ENCODE results near the gene TLCD2.

TLCD2 gene

GRCh38 chr17:1714427-1714979 is 4.3 kb upstream of the TLCD2 start:
- H3K4me3 ChIP-seq (ENCODE audit: low read depth, low read length) = no peak overlapping the region

GRCh38 chr17:1713878-1714426 is 3.8 kb upstream of the TLCD2 start:
- H3K4me3 ChIP-seq (ENCODE audit: low read depth, low read length) = no peak overlapping the region
- TF ChIP-seq CTCF (IDR thresholded peaks at IDR 0.05; ENCODE audit: borderline replicate concordance, insufficient read depth, low read depth, low read length) = peak; percentile 47

More at GRCh38 chr17:1714427-1714979, 4.3 kb upstream of the TLCD2 start:
- TF ChIP-seq CTCF (IDR thresholded peaks at IDR 0.05; ENCODE audit: borderline replicate concordance, insufficient read depth, low read depth, low read length) = no peak

DNA sequence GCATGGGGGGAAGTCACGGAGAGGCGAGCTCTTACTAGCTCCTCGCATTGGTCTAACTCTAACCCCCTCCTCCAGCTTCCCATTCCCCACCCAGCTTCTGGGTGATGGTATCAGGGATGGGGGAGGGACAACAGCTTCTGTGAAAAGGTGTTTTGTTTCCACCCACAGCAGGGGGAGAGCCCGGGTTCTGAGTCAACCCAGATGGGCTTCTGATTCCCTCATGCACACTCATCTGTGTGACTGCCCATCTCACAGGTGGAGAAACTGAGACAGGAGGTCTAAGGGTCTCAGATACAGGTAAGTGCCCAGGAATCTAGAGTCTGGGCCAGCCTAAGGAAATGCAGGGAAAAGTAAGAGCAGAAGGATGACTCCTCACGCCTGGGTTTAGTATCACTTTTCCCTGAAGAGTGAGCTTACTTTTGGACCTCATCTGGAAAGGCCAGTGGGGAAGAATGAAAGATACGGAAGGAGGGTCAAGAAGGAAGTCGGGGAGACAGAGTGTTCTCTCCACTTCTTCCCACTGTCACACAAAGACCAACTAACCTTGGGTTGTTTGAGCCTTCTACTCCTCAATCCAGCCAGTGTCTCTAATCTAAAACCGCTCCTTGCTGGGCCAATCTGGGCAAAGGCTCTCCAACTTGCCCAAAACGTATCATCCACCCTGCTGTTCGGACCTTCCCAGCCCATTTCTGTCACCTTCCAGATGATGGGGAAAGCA is 3.1 kb upstream of the TLCD2 start:
- no peak overlapping the region for H3K4me3 ChIP-seq (ENCODE audit: low read depth, low read length)
- TF ChIP-seq CTCF (IDR thresholded peaks at IDR 0.05; ENCODE audit: borderline replicate concordance, insufficient read depth, low read depth, low read length) = no peak

DNA sequence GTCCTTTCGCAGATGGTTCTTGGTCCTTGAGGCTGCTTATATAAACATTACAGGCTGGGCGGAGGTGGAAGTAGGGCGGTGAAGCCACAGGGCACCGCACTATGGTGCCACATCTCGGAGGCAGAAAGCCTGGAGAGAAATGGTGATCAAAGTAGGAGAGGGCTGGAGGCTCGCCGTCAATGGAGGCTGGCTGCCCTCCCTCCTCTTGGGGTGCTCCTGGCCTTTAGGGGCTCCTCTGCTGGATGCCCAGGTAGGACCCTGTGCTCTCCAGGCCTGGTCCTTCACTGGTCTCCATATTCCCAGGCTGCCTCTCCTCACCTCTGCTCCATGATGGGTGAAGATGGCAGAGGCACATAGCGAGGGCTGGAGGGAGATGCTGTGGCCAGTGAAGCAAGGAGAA is 2.1 kb upstream of the TLCD2 start:
- no peak overlapping the region for H3K4me3 ChIP-seq (ENCODE audit: low read depth, low read length)
- TF ChIP-seq CTCF (IDR thresholded peaks at IDR 0.05; ENCODE audit: borderline replicate concordance, insufficient read depth, low read depth, low read length) = no peak

DNA sequence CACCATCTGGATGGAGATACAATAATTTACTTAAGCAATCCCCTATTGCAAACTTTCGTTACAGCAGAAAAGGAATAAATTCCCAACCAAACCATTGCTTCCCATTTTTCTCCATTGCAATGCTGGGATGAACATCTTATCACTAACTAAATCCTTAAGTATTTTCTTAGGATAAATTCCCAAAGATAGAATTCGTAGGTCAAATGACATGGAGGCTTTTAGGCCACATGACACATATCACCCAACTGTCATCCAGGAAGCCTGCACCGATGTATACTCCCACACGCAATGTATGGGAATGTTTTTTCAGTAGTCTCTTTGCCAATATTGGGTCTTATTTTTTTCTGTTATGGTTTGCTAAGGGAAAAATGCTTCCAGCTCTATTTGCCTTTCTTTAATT is 1.6 kb upstream of the TLCD2 start:
- TF ChIP-seq CTCF (IDR thresholded peaks at IDR 0.05; ENCODE audit: borderline replicate concordance, insufficient read depth, low read depth, low read length) = no peak
- H3K4me3 ChIP-seq (ENCODE audit: low read depth, low read length) = no peak overlapping the region

DNA sequence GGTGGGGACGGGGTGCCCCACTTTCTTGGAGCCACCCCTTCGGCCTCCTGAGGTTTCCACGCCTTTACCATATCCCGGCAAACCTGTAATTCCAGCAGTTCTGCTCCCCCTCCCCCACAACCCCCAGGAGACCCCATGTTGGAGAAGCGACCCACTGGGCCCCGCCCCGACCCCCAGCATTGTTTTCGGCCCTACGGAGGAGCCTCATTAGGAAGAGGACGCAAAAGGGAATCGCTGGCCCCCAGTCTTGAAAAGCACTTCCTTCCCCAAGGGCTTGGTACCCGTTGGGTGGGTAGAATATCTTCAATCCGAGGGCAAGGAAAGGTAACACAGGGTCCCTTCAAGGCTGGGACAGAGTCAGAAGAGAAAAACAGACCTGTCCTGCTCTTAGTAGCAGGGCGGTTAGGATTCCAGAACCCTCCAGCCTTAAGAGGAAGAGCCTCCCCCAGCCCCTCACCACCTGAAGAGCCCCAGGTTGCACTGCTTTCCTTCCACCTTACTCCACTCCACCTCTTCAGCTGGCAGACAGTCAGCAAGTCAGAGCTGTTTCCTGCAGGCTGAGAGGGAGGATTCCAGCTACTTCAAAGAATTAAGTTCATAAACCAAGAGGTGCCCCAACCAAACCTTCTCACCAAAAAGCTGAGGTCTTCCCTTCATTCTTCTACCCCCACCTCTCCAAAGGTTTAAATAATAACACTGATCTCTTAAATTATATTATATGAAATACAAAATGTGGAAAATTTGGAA is 803 bp upstream of the TLCD2 start:
- H3K4me3 ChIP-seq (ENCODE audit: low read depth, low read length) = no peak overlapping the region
- no peak for TF ChIP-seq CTCF (IDR thresholded peaks at IDR 0.05; ENCODE audit: borderline replicate concordance, insufficient read depth, low read depth, low read length)
